ENCODE results near the gene MAT2A. TPM values are rescaled to one million over a fixed set of nuclear protein-coding genes. Genes with fewer than 3 reads are reported as not detected.

MAT2A gene
- total and polyA plus RNA-seq, 9 of the 15 experiments (the other 6 are each of a cell fraction or from before 2014, with no cell fraction given), result 130 to 1,027 (median 240) TPM

- 0 out of 2 replicates have a peak, but pooled peaks have one; percentile 67 for TF ChIP-seq ILF3 (IDR thresholded peaks at IDR 0.05; ENCODE audit: borderline replicate concordance)
- peak; percentile 75 for TF ChIP-seq NR2C2 (CRISPR knock-in tag; IDR thresholded peaks at IDR 0.05)
- TF ChIP-seq NR2C2 (tag; IDR thresholded peaks at IDR 0.05), result peak; percentile 69
- TF ChIP-seq RBM25 (IDR thresholded peaks at IDR 0.05; ENCODE audit: low read depth, low read length, severe bottlenecking), result peak; percentile 56
- TF ChIP-seq TAF9B (IDR thresholded peaks at IDR 0.05; ENCODE audit: partially characterized antibody), result peak; percentile 65
- no peak for TF ChIP-seq DIDO1 (tag; IDR thresholded peaks at IDR 0.05; ENCODE audit: low read depth)
- TF ChIP-seq PRDM10 (IDR thresholded peaks at IDR 0.05; ENCODE audit: partially characterized antibody), result peak; percentile 100
- TF ChIP-seq ZNF232 (CRISPR knock-in tag; IDR thresholded peaks at IDR 0.05), result peak; percentile 50
- TF ChIP-seq NR1H2 (CRISPR knock-in tag; IDR thresholded peaks at IDR 0.05), result peak; percentile 97
- no peak for TF ChIP-seq CBX2 (IDR thresholded peaks at IDR 0.05; ENCODE audit: insufficient read depth, low read length, poor library complexity, severe bottlenecking)
- TF ChIP-seq WHSC1 (IDR thresholded peaks at IDR 0.05; ENCODE audit: low read length), result no peak
- TF ChIP-seq MED1 (CRISPR knock-in tag; IDR thresholded peaks at IDR 0.05; ENCODE audit: borderline replicate concordance), result no peak
- TF ChIP-seq ARNT (IDR thresholded peaks at IDR 0.05), result peak in 1 of 2 experiments; percentile 72; a peak in 1 of 4 replicates
- TF ChIP-seq PHB2 (IDR thresholded peaks at IDR 0.05; ENCODE audit: low read depth), result no peak
- no peak for TF ChIP-seq JUNB (CRISPR knock-in tag; conservative IDR thresholded peaks at IDR 0.05)
- TF ChIP-seq E2F1 (CRISPR knock-in tag; IDR thresholded peaks at IDR 0.05), result peak; percentile 96
- peak; percentile 60 for TF ChIP-seq E2F8 (IDR thresholded peaks at IDR 0.05; ENCODE audit: low read depth, partially characterized antibody)
- peak; percentile 5; the same call in 1 of the 2 replicates for TF ChIP-seq XRCC5 (IDR thresholded peaks at IDR 0.05; ENCODE audit: low read depth, low read length)
- no peak for TF ChIP-seq ADNP (tag; IDR thresholded peaks at IDR 0.05)
- peak; percentile 44; the same call in 1 of the 2 replicates for TF ChIP-seq ELF2 (CRISPR knock-in tag; IDR thresholded peaks at IDR 0.05)
- TF ChIP-seq PHF20 (IDR thresholded peaks at IDR 0.05; ENCODE audit: partially characterized antibody), result no peak
Measured at GRCh38 chr2:85538507-85539360, at the start of gene MAT2A (continued).

All from K562 (cell line).